K562 (cell line): ENCODE measurements around the gene FAM53A. TPM values are rescaled to one million over a fixed set of nuclear protein-coding genes. Genes with fewer than 3 reads are reported as not detected.

Experiments used
- CHD7 ChIP-seq: fragments of 200-600 bp; sonication (generic); IDR thresholded peaks from one replicate; pipeline ENCODE4 v1.6.1; 2012; ENCODE audit warnings: mild to moderate bottlenecking, low read depth, low read length, inconsistent platforms
- DMBX1 ChIP-seq: fragments of 250-450 bp; sonication (Bioruptor Pico); IDR thresholded peaks from 2 replicates; pipeline ENCODE4 v1.8.0; 2022; ENCODE audit warnings: inconsistent platforms, mild to moderate bottlenecking, moderate library complexity, borderline replicate concordance
- GTF2B ChIP-seq: IDR thresholded peaks from 2 replicates; pipeline ENCODE4 v1.6.1; 2011; ENCODE audit not compliant: insufficient read length; ENCODE audit errors: extremely low read depth
- HNRNPLL ChIP-seq: fragments of 200-400 bp; formaldehyde crosslinking; IDR thresholded peaks from 2 replicates; pipeline ENCODE4 v1.6.1; 2017; ENCODE audit warnings: low read length, low read depth, mild to moderate bottlenecking; ENCODE audit not compliant: poor library complexity, severe bottlenecking
- MAFG ChIP-seq: fragments of 450-650 bp; conservative IDR thresholded peaks from 2 replicates; pipeline ENCODE4 v1.6.1; 2016; ENCODE audit warnings: missing genetic modification characterization, missing compliant biosample characterization
- XRCC5 ChIP-seq: fragments of 200-400 bp; formaldehyde crosslinking; IDR thresholded peaks from 2 replicates; pipeline ENCODE4 v1.6.1; 2017; ENCODE audit warnings: low read depth, mild to moderate bottlenecking, low read length
- YBX1 ChIP-seq: fragments of 450-650 bp; IDR thresholded peaks from 2 replicates; pipeline ENCODE4 v1.7.1; 2016; ENCODE audit warnings: mild to moderate bottlenecking
- ZFP1 ChIP-seq: fragments of 450-650 bp; formaldehyde crosslinking; IDR thresholded peaks from 2 replicates; pipeline ENCODE4 v1.4.0; 2020; ENCODE audit warnings: mild to moderate bottlenecking, mixed read lengths
- ZNF583 ChIP-seq: fragments of 250-450 bp; sonication (Bioruptor Pico); IDR thresholded peaks from 2 replicates; pipeline ENCODE4 v1.4.0; 2020
- polyA plus RNA-seq, 8 experiments: library from polyadenylated mRNA; depleted of rRNA in 4 of 8; stranded (reverse) in 5 of 8; unstranded in 3 of 8; fragments of >200 nt; fragmentation: Nextera tagmentation in 2 of 8; fragmentation: Illumina TruSeq in 1 of 8; extraction: Ambion mirVana in 2 of 8; extraction: Trizol in 1 of 8; gene quantifications; 2 replicates each; pipeline versions ENCODE4 v1.2.1 to v1.2.3, GENCODE V29; 2011 to 2014; ENCODE audit warnings: inconsistent platforms in 1 of 8, missing spikeins in 1 of 8
- total RNA-seq, 7 experiments: library from RNA; depleted of rRNA in 6 of 7; stranded (reverse); fragments of >200 nt in 6 of 7; fragmentation: Illumina TruSeq in 2 of 7; extraction: Trizol in 2 of 7; gene quantifications; 2 replicates each; pipeline versions ENCODE4 v1.2.1 to v1.2.3, GENCODE V29; 2011 to 2021; ENCODE audit warnings: low replicate concordance in 1 of 7
- TF ChIP-seq, protein P1 (sequence below), 2 experiments: IDR thresholded peaks in 1 of 2; conservative IDR thresholded peaks in 1 of 2; 2 replicates each; pipeline ENCODE4 v1.6.1; 2016; ENCODE audit warnings: low read depth in 2 of 2, mild to moderate bottlenecking in 1 of 2, missing compliant biosample characterization in 1 of 2, missing genetic modification characterization in 1 of 2, moderate library complexity in 1 of 2
- TF ChIP-seq, protein P2 (sequence below): sonication (generic); formaldehyde crosslinking; IDR thresholded peaks from 2 replicates; pipeline ENCODE4 v1.9.0; 2022; ENCODE audit warnings: mild to moderate bottlenecking, missing genetic modification reagents

FAM53A gene
- total and polyA plus RNA-seq, 9 of the 15 experiments (the other 6 are each of a cell fraction or from before 2014, with no cell fraction given), result 0.53 to 2.7 (median 1.4) TPM; not detected in 2

- TF ChIP-seq, protein P1, sequence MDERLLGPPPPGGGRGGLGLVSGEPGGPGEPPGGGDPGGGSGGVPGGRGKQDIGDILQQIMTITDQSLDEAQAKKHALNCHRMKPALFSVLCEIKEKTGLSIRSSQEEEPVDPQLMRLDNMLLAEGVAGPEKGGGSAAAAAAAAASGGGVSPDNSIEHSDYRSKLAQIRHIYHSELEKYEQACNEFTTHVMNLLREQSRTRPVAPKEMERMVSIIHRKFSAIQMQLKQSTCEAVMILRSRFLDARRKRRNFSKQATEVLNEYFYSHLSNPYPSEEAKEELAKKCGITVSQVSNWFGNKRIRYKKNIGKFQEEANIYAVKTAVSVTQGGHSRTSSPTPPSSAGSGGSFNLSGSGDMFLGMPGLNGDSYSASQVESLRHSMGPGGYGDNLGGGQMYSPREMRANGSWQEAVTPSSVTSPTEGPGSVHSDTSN (CRISPR knock-in tag; IDR thresholded peaks at IDR 0.05; ENCODE audit: low read depth), result no peak
- TF ChIP-seq, protein P1 (tag; conservative IDR thresholded peaks at IDR 0.05; ENCODE audit: low read depth), result no peak
- TF ChIP-seq, protein P2, sequence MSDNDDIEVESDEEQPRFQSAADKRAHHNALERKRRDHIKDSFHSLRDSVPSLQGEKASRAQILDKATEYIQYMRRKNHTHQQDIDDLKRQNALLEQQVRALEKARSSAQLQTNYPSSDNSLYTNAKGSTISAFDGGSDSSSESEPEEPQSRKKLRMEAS (CRISPR knock-in tag), result peak; percentile 97
- TF ChIP-seq GTF2B (no peak), ZFP1 (CRISPR knock-in tag) (no peak), ZNF583 (CRISPR knock-in tag) (0 out of 2 replicates have a peak, but pooled peaks have one; percentile 18), MAFG (tag) (no peak), HNRNPLL (peak; percentile 92), DMBX1 (CRISPR knock-in tag) (peak; percentile 45; the same call in 1 of the 2 replicates), XRCC5 (no peak), YBX1 (no peak), CHD7 (no peak)
These were observed at the start of gene FAM53A (continued) for GRCh38 chr4:1683736-1684505.
